ENCODE data around the gene DNAL1.

The DNAL1 gene

DNA sequence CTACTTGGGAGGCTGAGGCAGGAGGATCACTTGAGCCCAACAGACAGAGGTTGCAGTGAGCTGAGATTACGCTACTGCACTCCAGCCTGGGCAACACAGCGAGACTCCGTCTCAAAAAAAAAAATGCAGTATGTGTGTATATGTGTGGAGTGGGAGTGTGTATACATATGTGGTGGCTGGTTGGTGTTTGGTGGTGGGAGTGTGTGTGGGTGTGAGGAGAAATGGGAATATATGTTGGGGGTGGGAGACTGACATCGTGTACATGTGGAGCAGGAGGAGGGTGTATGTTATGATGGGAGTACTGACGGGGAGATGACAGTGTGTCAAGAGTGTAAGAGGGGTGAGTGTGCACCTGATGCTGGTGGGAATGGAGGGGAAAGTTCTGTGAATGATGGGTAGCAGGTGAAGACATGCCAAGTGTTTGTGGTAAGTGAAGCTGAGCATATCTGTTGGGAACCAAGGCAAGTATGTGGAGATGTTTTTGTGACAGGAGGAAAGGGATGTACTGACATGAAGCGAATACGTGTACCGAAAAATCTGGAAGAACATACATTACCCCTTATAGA, 65.2 kb downstream of the DNAL1 start:
- DNase-seq, result no peak

DNA sequence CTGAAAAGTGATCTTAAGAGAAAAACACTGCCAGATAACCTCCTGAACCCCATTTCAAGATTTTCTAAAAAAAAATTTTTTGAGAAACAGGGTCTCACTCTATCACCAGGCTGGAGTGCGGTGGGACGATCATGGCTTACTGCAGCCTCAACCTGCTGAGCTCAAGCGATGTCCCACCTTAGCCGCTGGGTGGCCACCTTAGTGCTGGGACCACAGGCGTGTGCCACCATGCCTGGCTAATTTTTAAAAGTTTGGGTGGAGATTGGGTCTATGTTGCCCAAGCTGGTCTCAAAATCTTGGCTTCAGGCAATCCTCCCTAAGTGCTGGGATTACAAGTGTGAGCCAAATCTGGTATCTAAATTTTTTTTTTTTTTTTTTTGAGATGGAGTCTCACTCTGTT, 66.0 kb downstream of the DNAL1 start:
- no peak for DNase-seq

DNA sequence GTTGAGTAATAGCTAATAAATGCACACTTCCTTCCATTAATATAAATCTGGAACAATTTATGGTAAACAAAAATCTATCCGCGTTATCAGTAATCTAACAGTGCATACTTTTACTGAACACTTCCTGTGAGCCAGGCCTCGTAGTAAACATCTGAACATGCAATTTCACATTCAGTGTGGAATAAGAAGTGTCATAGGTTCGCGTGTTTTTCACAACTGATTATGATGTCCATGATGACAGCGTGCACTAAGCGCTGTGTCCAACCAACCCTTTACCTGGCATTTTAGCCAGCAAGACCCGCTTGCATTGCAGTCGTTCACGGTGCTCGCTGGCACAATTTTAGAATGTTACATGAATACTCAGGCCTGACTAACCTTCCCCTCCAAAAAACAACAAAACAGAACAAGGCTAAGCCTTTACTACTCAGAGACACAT, 67.3 kb downstream of the DNAL1 start:
- no peak for DNase-seq

DNA sequence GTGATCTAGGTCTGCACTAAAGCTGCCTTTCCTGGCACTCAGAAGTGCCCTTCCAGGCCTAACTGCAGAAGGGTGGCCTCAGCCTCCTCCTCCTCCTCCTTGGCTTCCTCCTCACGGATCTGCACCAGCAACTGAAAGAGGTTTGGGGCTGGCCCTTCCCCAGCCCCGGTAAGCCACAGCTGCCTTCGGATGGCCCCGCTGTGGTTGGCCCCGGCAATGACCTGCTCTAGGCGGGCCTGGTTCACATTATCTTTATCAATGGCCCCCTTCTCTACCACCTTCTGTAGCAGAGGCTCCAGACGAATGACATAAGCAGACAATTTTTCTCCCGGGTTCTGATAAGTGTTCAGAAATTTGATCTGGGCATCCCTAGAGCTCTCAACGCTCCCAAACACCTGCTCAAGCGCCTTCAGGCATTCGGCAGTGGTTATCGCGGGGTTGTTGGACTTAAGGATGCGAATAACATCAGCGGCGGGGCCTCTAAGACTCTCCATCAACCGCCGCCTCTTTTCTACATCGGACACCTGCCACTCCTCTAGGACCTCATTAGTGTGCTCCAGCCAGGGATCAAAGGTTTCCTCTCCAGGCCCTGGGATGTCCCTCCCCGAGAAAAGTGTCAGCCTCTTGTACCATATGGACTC, 67.9 kb downstream of the DNAL1 start:
- DNase-seq, result peak; percentile 31

DNA sequence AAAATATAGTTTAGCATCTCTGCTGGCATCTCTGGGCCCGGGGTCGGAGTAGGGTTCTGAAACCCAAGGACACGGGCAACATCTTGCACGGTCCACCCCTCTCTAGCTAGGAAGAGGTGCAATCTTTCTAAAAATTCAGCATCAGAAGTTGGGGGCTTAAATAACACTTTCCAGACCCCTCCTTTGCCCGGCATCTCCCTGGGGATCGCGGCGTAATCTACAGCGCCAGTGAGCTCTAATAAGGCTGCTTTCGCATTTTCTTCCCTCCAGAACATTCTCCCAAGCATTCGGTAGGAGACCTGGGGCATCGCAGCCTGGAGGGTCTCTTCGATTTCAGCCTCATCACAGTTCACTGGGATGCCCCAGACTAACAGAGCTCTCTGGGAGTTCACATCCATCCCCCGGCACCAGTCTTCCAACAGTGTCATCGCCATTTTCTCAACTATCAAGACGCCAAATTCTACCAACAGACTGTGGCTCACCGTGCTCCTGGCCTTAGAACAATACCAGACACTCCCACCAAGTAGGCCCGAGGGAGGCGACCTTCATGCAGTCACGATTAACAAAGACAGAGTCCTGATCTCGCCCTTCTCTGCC, 68.5 kb downstream of the DNAL1 start:
- DNase-seq, result no peak

DNA sequence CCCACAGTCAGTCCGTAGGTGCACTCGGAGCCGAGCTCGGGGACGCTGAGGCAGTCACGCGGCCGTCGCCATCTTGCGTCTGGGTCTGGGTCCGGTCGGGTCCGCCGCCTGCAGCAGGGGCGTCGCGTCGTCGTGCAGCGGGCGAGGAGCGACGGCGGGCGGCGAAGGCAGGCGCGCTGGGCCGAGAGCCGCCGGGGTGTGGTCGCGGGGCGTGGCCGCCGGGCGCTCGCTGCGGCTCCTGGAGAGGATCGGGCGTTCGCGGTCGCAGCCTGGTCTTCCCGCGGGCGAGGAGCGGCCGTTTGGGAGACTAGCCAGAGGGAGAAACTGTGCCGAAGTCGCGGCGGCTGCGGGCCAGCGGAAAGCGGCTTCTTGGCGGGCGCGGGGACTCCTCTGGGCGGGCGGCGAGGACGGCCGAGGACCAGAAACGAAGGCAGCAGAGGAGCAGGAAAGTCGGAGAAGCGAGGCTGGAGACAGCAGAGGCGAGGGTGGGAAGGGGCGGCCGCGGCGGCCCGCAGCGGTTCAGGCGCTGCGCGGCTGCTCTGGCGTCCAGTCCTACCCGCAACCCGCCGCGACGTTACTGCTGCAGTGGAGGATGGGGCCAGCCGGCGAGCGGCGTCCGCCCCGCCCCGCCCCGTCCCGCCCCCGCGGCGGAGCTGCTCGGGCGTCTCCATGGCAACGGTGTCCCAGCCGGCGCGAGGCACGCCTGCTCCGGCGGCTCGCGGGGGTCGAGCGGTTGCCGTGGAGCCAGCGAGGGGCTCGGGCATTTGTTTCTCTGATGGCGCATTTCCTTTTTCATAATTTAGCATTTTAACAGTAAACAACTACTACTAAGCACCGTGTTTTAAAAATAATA, 69.2 kb downstream of the DNAL1 start, which contains the start of gene PNMA1:
Gene PNMA1, minus strand, starts transcription at position 582 of the 853 bp plus-strand sequence. CDS start 745 bp downstream, outside the sequence.
- peak; percentile 87 for DNase-seq

DNA sequence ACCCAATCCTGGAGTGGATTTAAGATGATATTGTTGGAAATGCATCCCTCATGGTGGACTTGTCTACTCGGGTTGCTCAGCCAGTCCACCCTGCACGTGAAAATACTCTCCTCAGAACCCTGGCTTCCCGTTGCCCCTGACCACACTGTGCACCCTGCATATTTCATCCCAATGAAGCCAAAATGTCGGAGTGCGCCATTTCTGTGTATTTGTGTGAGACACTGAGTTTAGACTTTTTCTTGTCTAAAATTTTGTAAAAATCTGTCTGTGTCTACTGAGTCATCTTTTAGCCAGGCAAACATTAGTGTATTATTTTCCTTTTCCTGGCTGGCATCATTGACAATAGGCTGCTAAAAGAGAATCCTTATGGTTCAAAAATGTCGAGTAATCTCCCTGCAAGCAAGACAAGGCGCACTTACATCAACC, 69.9 kb downstream of the DNAL1 start:
- DNase-seq, result no peak

DNA sequence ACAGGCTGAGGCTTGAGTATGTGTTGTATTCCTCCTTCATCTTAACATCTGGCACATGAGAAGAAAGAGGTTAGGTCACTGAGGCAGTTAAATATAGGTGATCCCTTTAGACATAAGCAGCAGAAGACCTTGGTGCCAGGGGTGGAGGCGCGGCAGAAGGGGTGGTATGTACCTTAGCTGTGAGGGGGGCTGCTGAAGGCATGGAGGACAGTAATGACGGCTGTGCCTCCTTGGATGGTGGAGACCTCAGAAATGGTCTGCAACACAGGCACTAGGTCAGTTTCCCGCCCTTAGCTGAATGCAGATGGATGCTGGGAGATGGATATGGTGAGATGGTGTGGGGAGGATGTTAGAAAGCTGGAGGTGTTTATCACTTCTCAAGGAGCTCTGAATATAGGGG, 70.9 kb downstream of the DNAL1 start:
- no peak for DNase-seq

DNA sequence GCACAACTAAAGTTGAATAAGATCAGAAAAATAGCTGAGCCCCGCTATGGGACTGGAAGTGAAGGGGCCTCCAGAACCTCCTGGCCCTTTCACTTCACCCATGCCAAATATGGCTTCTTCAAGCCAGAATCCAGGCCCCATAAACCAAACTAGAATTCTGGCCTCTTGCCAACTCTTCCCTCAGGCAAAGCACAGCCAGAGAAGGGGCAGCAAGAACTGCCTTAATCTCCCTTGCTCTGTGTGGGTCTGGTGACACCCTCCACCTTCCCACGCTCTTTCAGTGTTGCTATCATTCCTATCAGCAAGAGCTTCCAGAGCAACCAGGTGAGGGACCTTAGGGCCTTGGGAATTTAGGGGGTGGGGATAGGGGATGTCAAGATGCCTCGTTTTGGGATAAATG, 72.5 kb downstream of the DNAL1 start:
- no peak for DNase-seq

DNA sequence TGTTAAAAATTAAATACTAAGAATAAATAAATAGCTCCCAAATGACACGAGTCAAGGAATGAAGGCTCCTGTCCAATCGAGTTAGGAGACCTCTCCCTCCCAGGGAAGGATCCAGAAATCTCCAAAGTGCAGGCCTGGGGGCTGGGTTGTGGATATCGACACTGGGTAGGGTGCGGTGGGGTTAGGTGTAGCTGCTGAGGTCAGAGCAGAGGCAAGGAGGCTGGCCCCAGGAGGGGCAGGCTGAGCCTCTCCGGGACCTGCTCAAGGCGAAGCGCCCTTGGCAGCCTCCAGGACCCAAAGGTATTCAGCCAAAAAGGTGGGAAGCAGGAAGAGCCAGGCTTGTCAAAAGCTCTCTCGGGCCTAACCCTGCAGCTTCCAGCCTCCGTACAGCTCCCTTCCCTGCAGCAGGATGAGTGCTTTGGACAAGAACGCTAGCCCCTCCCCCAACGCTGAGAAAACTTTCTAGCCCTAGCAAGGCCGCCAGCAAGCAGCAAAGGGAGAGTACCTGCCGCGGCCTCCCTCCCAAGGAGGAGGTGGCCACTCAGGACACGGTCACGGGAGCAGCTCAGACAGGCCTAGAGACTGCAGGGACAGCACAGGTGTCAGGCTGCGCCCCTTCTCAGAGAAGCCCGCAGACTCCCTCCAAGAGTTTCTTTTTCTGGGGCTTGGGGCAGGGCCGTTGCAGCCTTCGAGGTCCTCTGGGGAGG, 73.1 kb downstream of the DNAL1 start:
- no peak for DNase-seq

DNA sequence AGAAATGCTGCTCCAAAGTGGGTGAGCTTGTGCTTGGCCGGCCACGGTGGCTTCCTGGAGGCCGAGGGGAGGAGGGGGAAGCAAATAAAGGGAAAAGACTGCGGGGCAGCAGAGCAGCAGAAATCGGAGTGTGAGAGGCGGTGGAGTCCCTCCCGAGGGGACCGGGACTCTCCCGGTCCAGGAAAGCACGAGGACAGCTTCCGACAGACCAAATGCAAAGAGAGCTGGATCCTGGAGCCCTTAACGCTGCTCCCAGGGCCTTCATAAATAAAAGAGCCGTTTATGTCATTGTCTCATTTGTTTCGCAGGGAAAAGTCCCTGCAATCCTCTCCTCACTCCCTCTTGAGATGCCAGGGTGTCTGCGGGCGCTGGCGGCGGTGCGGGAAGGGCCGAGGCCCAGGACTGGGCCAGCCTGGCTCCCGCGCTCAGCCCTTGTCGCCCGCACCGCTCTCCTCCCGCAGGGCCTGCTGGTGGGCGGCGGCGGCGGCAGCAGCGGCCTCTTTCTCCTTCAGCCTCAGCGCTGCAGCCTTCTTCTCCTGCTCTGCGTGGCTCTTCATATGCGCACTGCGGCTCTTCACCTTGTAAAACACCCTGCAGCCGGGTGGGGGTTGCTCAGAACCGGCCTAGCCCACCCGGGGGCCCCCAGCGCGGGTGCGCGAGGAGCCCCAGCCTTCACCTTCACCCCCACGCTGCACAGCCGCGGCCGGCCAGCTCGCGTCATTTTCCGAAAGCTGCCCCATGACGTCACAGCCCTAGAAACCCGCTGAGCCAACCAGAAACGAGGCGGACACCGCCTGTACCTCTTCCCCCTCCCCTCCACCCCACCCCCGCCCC, 73.8 kb downstream of the DNAL1 start:
- DNase-seq, result no peak

DNA sequence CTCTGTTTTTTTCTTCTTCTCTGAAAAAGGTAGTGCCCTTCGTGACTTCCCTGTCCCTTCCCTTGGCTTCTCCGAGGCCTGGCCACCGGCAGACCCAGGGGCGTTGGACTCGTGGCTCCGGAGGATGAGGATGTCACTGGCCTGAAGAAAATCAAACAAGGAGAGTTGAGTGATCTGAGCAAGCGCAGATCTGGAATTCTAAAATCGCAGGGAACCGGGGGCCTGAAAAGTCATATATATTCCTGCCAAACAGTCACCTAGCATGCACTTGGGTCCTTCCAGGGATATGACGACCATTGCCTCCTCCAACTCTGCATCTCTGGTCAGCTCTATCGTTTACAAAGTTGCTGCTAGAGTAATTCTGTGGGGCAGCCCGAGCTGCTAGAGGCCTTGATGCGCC, 74.6 kb downstream of the DNAL1 start:
- DNase-seq, result no peak

DNA sequence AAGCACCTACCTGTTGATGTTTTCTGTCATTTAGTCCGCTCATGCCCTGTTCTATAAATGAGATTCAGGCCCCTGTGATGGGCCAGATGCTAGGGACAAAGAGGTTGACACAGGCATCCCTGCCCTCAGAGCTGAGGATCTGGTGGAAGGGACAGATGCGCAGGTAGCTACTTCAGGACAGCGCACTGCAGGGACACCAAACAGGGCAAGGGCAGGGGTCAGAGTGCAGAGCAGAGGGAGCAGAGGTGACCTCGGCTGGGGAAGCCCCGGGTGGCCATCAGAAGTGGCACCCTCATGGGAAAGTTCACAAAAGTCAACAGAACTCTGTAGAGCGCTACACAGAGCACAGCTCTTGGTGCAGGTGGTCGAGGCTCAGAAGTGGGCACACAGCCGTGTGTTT, 75.0 kb downstream of the DNAL1 start:
- DNase-seq, result no peak

DNA sequence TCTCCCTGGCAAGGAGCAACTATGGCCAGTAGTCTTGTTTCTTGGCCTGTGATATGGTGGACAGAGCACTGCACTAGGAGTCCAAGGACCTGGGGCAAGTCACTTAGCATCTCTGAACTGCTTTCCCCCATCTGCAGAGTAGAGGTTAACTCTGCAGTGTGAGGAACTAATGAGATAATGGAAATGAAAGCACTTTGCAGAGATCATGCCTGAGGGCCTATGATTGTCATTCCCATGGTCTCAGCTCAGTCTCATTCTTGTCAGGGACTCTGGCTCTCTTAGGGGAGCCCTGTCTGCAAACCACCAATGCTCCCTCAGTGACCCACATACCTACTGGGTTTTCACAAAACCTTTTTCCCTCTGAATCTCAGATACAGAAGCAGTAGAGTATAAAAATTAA, 75.8 kb downstream of the DNAL1 start:
- no peak for DNase-seq

DNA sequence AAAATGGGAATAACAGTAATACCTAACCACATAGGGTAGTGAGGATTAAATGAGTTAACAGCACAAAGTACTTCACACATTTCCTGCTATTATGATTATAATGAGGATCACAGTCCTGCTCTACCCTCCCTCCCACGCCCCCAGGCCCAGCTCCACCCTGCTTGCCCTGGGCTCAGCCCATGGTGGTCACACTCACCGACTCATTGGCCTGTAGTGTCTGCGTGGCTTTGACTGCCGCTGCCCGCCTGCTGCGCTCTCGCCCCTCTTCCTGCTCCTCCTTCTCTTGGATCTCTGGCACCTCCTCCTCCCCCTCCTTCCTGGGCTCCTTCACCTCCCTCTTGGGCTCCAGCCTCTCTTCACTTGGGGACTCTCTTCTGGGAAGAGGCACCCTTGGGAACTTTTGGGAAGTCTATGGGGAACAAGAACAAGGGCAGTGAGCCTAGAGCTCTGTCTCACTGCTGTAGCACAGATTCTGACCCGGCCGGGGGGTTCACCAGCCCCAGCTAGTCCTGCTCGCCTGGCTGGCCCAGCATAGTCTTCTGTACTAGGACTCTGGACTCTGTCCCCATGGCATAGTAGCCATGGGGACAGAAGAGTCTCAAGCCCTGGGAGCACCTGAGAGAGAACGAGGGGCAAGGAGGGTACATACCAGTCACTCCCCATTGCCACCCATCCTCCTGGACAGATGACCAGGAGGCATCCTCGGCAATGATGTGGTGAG, 76.5 kb downstream of the DNAL1 start:
- no peak for DNase-seq

DNA sequence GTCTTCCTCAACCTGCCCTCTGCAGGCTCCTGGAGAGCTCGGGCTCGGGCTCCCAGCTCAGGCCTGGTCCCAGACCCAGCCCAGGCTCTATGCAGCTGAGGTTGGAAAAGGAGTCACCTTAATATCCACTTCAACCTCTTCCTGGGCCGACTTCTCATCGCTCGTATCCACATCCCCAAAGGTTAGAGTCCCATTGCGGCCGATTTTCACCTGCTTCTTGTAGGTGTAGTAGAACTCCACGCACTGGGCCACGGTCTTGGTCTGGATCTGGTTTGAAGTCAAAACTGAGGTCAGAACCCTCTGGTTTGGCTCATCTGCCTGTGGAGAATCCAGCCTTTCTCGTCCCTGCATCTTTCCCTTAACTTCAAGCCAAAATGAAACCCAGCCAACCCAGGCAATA, 77.8 kb downstream of the DNAL1 start:
- DNase-seq, result no peak

DNA sequence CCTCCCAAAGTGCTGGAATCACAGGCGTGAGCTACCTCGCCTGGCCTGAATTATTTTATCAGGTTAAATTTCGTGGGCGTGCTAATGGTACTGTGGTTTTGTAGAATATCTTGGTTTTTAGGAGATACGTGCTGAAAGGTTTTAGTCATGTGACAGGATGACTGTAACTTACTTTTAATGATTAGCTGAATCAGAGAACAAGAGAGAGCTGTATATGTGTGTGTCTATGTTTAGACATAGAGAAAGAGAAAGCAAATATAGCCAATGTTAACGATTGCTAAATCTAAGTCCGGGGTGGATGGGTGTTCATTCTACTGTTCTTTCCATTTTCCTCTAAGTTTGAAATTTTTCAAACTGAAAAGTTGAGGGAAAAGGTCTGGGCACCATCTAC, 78.6 kb downstream of the DNAL1 start:
- DNase-seq, result no peak

DNA sequence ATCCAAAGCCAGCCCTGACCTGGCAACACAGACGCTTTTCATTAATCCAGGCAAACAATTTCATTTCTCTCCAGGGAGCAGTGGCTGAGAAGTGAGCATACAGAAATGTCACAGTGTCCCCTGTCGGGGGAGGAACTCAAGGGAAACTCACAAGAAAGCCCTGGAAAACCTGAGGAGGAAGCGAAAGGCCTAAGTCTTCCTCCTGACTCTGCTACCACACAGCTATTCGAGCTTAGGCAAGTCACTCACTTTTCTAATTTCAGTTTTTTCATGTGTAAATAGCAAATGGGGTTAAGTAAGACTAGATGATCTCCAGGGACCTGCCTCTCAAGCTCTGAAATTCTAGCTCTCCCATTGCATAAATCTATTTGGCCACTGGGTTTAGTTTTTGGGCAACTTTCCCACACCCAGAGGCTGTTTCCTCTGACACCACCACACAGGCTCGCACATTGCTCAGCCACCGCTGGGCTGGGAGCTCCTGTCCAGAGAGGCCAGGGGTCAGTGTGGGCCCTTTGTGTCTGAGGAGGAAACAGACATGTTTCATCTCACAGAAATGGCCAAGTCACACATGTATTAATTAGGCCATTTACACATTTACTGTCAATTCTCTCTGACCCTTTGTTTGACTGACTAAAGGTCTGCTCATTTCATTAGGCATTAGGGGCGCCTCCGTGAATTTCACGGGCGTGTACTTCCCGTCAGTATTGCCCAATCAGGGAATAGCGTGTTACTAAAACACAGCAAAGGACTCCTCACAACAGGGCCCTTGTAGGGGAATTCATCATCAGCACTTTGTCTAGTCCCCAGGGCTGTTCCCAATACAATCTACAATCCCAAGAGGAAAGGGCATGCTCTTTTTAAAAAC, 79.2 kb downstream of the DNAL1 start:
- DNase-seq, result no peak

DNA sequence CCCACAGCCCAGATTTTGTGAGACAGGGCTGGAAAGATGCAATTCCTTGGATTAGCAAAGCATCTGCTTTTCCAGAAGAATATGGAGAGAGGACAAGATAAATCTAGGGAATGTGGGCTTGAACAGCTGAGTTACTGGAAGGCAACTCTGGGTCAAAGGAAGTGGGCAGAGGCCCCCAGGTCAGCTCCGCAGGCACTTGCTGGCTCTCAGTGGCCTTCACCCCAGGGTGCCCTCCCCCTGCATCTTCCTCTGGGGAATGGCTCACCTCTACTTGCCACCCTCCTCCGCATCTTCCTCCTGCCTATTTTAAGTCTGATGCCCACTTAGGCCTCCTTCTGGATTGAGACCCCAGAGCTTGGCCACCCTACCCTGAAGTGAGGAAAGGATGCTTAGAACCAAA, 79.9 kb downstream of the DNAL1 start:
- no peak for DNase-seq

All from stimulated activated CD4-positive, alpha-beta T cell treated with anti-CD3 and anti-CD28 coated beads, Interleukin-4, amount 100 ng/mL, for 1 hour (primary cell).